T-helper 17 cell (primary cell): ENCODE results near the gene SLC6A3. TPM values are rescaled to one million over a fixed set of nuclear protein-coding genes. Genes with fewer than 3 reads are reported as not detected.
A peak's percentile ranks its signal among the peaks of the same experiment; 100 is the strongest.

Source experiments
- ATAC-seq: fragments of 150-1000 bp; cut with Tn5 transposase; 2 replicates; pipeline ENCODE4 v1.10.0; 2021; ENCODE audit warnings: mild to moderate bottlenecking, moderate library complexity
- DNase-seq, 3 donors: peaks; one replicate each; pipeline versions ENCODE4 v3.0.0 to v3.0.0-alpha.2; 2020 to 2021
- H3K9me3 ChIP-seq: one replicate; pipeline ENCODE4 v1.7.0; 2013; ENCODE audit warnings: low read length, mild to moderate bottlenecking; ENCODE audit not compliant: control insufficient read depth, poor library complexity, severe bottlenecking
- H3K27ac Mint-ChIP-seq: one replicate; pipeline ENCODE4 v1.8.0; 2022; ENCODE audit warnings: mild to moderate bottlenecking, moderate library complexity, mixed read lengths
- H3K27me3 Mint-ChIP-seq: one replicate; pipeline ENCODE4 v1.8.0; 2022; ENCODE audit warnings: mixed read lengths
- H3K36me3 Mint-ChIP-seq: one replicate; pipeline ENCODE4 v1.8.0; 2022; ENCODE audit warnings: low read depth, mixed read lengths
- H3K4me1 Mint-ChIP-seq: one replicate; pipeline ENCODE4 v1.8.0; 2022; ENCODE audit warnings: mild to moderate bottlenecking, mixed read lengths
- H3K4me3 Mint-ChIP-seq: one replicate; pipeline ENCODE4 v1.8.0; 2022; ENCODE audit warnings: mild to moderate bottlenecking, moderate library complexity, mixed read lengths
- total RNA-seq, 4 donors: library from RNA in 2 of 4; stranded (reverse) in 2 of 4; gene quantifications; one replicate each; pipeline ENCODE4 v1.2.3 and lab custom pipeline; 2022 to 2026

The SLC6A3 gene
- total RNA-seq, 2 donors from 2014 or later = not detected

DNA sequence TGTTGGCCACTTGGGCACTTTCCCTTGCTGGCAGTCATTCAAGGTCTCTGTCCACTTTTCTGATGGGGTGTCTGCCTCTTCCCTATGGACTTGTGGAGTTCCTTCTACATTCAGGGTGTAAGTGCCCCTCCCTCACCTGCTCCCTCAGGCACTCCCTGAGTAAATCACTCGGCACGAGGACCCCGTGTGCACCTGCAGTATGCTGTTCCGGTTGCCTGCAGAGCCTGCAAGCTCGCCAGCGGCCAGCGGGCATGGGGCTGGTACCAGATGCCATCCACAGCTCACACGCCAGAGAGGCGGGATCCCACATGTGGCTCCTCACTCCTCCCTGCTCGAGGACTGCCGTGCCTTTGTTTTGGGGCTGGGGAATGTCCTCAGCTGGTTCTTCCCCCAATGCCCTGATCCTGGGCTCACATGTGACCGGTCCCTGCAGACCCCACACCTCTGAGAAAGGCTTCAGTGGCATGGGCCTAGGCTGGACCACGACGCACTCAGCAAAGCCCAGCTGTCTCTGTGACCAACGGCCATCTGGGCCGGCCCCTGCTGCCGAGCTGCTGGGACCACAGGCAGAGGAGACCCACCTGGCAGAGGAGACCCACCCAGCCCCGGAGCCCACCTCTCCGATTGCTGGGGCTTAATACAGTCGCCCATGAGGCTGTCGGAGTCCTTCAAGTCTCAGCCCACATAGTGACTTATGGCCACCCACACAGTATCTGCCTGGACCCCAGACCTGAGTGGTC is 54.2 kb downstream of the SLC6A3 start:
- H3K9me3 ChIP-seq = no peaks in the 10 kb centered on the region
- DNase-seq = no peak
- Mint-ChIP-seq H3K27ac (no peak overlapping the region), H3K4me3 (no peak overlapping the region), H3K36me3 (no peaks in the 10 kb centered on the region), H3K4me1 (peaks cover 10% of the 10 kb centered on the region), H3K27me3 (peaks cover 32% of the 10 kb centered on the region)
- ATAC-seq = no peak

DNA sequence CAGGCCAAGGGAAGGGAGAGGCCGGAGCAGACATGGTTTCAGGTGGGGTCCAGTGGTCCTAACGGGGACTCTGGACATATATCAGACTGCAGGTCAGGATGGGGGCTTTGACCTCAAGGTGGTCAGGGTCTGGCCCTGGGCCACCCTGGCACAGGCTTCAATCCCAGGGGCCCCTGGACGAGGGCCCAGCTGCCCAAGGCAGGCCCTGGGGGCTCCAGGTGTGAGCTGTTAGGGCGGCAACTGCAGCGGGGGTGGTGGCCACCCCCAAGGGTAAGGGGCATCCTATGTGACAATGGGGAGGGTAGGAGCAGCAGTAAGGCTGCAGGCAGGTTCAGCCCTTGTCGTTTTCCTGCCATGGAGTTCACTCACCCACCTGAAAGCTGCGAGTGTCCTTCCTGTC is 54.9 kb downstream of the SLC6A3 start:
- Mint-ChIP-seq H3K27me3 (peaks cover 27% of the 10 kb centered on the region), H3K27ac (no peak overlapping the region), H3K36me3 (no peaks in the 10 kb centered on the region), H3K4me3 (no peak overlapping the region), H3K4me1 (peaks cover 13% of the 10 kb centered on the region)
- ATAC-seq = no peak
- no peaks in the 10 kb centered on the region for H3K9me3 ChIP-seq
- DNase-seq = no peak

DNA sequence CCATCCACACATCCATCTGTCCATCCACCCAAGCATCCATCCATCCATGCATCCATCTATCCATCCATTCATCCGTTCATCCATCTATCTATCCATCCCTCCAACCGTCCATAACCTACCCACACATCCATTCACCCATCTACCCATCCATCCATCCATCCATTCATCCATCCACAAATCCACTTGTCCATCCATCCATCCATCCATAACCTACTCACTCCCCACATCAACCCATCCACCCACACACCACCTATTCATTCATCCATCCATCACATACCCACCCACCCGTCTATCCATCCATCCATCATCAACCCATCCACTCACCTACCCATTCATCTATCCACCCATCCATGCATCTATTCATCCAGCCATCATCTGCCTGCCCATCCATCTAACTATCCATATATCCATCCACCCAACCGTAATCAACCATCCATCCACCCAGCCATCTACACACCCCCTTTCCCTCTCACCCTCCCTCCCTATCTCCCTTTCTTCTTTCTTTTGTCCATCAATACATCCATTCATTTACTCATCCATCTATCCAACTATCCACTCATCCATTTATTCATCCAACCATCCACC is 56.8 kb downstream of the SLC6A3 start:
- Mint-ChIP-seq H3K27ac (no peak overlapping the region), H3K4me3 (no peak overlapping the region)

DNA sequence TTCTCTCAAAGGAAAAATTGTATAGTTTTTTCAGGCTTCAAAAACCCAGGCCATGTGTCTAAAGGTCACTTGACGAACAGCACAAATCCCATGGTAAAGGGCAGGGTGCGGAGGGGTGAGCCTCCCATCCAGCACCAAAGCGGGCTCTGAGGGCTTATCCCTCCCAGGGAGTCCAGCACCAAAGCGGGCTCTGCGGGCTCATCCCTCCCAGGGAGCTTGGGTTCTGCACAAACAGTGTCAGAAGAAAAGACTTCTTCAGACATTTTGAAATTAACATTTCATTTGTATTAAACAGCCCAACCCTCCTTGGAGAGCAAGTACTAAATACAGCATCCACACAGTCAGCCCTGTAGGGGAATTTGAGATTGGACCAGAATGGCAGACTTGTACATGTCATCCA is 57.4 kb downstream of the SLC6A3 start:
- Mint-ChIP-seq H3K36me3 (no peaks in the 10 kb centered on the region), H3K27ac (peak overlapping the region; percentile 98), H3K27me3 (peaks cover 6% of the 10 kb centered on the region), H3K4me1 (peaks cover 16% of the 10 kb centered on the region), H3K4me3 (peak overlapping the region; percentile 98)
- DNase-seq (no peak), ATAC-seq (no peak)
- H3K9me3 ChIP-seq = no peaks in the 10 kb centered on the region

More for the DNA sequence above, 56.8 kb downstream of the SLC6A3 start:
- no peak for ATAC-seq
- H3K9me3 ChIP-seq = no peaks in the 10 kb centered on the region
- Mint-ChIP-seq H3K36me3 (no peaks in the 10 kb centered on the region), H3K27me3 (peaks cover 9% of the 10 kb centered on the region), H3K4me1 (peaks cover 16% of the 10 kb centered on the region)
- DNase-seq = no peak

DNA sequence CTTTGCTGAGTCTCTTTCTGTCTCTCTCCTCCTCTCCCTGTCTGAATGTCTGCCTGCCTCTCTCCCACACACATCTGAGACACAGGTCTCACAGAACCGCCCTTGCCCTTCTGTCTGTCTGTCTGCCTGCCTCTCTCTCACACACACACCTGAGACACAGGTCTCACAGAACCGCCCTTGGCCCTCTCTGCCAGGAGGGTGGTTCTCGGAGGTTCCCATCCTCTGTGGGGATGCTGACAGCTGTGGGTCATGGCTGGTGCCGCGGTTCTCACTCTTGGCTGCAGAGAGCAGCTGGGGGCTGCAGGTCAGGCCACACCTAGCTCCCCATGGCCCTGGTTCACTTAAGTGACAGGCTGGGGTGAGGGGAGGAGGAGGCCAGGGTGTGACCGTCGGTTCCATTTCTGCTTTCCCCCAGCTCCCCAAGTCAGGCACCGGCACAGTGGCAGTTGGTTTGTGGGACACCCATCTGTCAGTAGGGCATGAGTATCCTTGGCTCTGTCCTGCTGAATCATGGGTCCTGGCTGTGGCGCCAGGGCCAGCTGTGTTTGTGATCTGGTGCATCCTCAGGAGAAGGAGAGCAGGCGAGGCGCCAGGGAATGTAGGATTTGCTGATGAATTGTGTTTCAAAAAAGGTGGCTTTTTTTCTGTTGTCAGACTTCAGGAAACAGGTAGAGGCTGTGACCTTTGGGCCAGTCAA is 58.0 kb downstream of the SLC6A3 start:
- DNase-seq = no peak
- peaks cover 16% of the 10 kb centered on the region for H3K4me1 Mint-ChIP-seq
- H3K4me3 Mint-ChIP-seq = peak overlapping the region; percentile 98
- no peaks in the 10 kb centered on the region for H3K9me3 ChIP-seq
- H3K36me3 Mint-ChIP-seq = no peaks in the 10 kb centered on the region
- H3K27me3 Mint-ChIP-seq = peaks cover 5% of the 10 kb centered on the region
- peak overlapping the region; percentile 98 for H3K27ac Mint-ChIP-seq
- ATAC-seq = no peak

DNA sequence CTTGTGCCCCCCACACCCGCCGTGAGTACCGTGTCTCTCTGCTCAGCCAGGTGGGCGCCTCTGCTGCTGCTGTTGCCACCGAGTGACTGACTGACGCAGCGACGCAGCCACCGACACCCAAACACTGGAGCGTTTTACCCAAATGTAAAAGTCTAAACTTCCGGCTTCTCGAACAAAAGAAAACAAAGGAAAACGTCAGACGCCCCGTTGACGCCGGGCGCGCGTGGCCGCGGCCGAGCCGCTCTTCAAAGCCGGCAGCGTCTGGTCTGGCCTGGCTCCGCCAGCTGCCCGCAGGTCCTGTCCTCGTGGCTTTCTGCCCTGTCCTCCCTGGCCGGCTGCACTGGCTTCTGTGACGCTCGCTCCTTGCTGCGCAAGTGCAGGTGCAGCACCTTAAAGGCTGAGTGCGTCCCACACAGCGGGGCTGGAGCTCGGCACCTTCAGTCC is 58.9 kb downstream of the SLC6A3 start:
- H3K27ac Mint-ChIP-seq = peak overlapping the region; percentile 98
- peaks cover 21% of the 10 kb centered on the region for H3K4me1 Mint-ChIP-seq
- peak overlapping the region; percentile 98 for H3K4me3 Mint-ChIP-seq
- H3K36me3 Mint-ChIP-seq = no peaks in the 10 kb centered on the region
- no peaks in the 10 kb centered on the region for H3K27me3 Mint-ChIP-seq
- peak; percentile 85 for ATAC-seq
- DNase-seq = peak; percentile 46 to 60 (median 57)
- H3K9me3 ChIP-seq = no peaks in the 10 kb centered on the region

DNA sequence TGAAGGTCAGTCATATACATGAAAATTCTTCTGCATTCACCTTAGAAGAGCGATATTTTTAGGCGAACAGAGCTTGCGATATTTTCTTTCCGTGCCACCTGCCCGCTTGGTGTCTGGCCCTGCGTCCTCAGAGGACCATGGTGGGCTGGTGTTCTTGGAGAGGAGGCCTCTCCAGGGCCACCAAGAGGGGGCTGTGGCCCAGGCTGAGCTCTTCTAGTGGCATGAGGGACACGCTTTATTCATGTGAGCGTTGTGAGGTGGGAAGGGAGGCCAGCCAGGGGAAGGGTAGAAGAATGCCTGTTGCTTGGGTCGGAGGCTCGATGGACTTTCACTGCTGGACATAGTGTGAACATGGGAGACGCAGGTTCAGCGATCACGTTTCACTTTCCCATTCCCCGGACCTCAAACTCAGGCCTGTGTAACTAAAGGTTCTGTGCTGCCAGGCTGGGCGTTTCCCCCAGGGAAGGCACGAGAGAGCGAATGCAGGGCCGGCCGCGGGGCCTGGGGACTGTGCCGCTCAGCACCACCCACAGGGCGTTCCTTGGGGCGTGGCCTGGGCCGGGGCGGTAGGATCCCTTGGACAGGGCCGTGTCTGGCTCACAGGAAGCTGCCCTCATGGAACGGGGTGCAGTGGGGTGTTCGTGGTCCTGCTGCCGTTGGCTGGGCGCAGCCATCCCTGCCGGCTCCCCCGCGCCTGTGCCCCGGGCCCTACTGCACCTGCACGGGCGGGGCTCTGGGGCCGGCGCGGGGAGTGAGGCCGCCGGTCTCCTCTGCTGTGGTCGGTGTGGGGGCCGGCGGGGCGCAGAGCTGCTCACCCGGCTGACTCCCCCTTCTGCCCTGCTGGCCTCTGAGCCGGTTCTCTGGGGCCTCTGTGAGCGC is 59.6 kb downstream of the SLC6A3 start:
- Mint-ChIP-seq H3K4me1 (peaks cover 21% of the 10 kb centered on the region), H3K27me3 (no peaks in the 10 kb centered on the region), H3K27ac (peak overlapping the region; percentile 98), H3K36me3 (no peaks in the 10 kb centered on the region), H3K4me3 (peak overlapping the region; percentile 98)
- no peaks in the 10 kb centered on the region for H3K9me3 ChIP-seq
- DNase-seq (peak; percentile 65 to 71 (median 69)), ATAC-seq (peak; percentile 86)

DNA sequence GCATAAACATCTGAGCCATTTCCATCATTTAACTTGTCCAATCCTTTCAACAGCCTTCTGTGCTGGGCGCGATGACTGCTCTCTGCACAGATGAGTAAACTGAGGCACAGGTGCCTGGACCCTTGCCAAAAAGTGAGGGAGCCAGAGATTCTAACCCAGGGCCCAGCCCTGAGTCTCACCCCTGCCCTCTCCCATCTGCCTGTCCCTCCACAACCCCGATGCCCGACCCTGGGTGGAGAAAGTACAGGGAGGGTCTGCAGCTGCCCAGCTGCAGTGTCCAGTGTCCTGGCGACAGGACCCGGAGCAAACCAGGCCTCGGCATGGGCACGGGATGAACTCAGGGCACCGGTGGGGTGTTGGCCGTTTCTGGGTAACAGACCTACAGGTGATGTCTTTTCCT is 60.7 kb downstream of the SLC6A3 start:
- no peak for DNase-seq
- no peak overlapping the region for H3K4me3 Mint-ChIP-seq
- no peak for ATAC-seq
- H3K9me3 ChIP-seq = no peaks in the 10 kb centered on the region
- H3K27ac Mint-ChIP-seq = no peak overlapping the region
- H3K4me1 Mint-ChIP-seq = peaks cover 23% of the 10 kb centered on the region
- no peaks in the 10 kb centered on the region for H3K36me3 Mint-ChIP-seq
- no peaks in the 10 kb centered on the region for H3K27me3 Mint-ChIP-seq

DNA sequence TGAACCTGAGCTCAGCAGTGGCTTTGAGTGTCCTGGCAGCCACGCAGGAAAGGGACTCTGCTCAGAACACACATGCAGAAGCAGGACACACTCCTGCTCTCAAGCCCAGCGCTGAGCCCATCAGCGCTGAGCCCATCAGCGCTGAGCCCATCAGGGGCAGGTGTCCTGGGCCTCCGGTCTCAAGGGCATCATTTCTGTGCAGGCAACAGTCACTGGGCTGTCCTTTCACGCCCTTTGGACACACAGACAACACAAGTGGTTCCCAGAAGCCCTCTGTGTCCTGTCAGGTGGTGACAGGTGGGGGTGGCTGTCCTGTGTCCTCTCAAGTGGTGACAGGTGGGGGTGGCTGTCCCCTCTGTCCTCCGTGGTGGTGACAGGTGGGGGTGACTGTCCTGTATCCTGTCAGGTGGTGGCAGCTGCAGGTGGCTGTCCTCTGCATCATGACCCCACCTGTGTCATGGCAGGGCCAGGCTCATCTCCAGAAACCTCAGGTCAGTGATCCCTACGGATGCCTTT is 61.3 kb downstream of the SLC6A3 start:
- Mint-ChIP-seq H3K36me3 (no peaks in the 10 kb centered on the region), H3K27me3 (no peaks in the 10 kb centered on the region), H3K27ac (no peak overlapping the region), H3K4me3 (no peak overlapping the region), H3K4me1 (peaks cover 25% of the 10 kb centered on the region)
- DNase-seq (no peak), ATAC-seq (no peak)
- H3K9me3 ChIP-seq = no peaks in the 10 kb centered on the region

DNA sequence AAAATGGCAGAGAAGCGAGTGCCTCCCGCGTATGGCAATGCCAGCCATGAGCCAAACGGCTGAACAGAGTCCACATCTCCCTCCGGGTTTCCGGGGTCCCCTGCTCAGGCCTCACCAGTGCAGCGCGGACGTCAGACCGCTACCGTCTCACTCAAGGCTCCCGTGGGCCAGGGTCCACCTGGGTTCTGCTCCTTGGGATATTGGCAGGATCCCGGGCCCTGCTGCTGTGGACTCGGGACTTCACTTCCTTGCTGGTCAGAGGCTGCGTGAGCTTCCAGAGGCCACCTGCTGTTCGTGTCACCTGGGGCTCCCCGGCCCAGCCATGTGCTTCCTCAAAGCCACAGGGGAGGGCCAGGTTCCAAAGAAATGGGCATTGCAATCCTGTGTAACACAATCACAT is 61.9 kb downstream of the SLC6A3 start:
- peaks cover 25% of the 10 kb centered on the region for H3K4me1 Mint-ChIP-seq
- no peak overlapping the region for H3K4me3 Mint-ChIP-seq
- DNase-seq = no peak
- no peak overlapping the region for H3K27ac Mint-ChIP-seq
- H3K36me3 Mint-ChIP-seq = no peaks in the 10 kb centered on the region
- ATAC-seq = no peak
- H3K9me3 ChIP-seq = no peaks in the 10 kb centered on the region
- no peaks in the 10 kb centered on the region for H3K27me3 Mint-ChIP-seq

DNA sequence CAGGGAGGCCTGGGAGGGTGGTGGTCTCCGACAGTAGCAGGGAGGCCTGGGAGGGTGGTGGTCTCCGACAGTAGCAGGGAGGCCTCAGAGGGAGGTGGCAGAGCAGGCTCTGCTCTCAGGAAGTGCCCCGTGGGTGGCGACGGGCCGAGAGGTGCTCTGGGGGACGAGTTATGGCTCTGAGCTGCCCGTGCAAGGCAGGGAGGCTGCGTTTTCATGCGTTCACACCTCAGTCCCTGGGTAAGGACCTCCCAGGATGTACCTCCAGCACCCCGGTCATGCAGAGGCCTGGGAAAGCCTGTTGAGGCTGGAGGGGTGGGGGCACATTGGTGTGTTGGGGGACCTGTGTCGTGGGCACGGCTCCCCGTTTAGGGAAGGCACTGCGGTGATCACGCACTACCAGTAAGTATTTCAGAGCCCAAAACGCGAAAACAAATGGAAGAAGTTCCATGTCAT is 63.0 kb downstream of the SLC6A3 start:
- peak overlapping the region; percentile 7 for H3K4me3 Mint-ChIP-seq
- DNase-seq (no peak), ATAC-seq (no peak)
- H3K27me3 Mint-ChIP-seq = no peaks in the 10 kb centered on the region
- H3K36me3 Mint-ChIP-seq = no peaks in the 10 kb centered on the region
- H3K9me3 ChIP-seq = no peaks in the 10 kb centered on the region
- H3K4me1 Mint-ChIP-seq = peaks cover 25% of the 10 kb centered on the region
- no peak overlapping the region for H3K27ac Mint-ChIP-seq

DNA sequence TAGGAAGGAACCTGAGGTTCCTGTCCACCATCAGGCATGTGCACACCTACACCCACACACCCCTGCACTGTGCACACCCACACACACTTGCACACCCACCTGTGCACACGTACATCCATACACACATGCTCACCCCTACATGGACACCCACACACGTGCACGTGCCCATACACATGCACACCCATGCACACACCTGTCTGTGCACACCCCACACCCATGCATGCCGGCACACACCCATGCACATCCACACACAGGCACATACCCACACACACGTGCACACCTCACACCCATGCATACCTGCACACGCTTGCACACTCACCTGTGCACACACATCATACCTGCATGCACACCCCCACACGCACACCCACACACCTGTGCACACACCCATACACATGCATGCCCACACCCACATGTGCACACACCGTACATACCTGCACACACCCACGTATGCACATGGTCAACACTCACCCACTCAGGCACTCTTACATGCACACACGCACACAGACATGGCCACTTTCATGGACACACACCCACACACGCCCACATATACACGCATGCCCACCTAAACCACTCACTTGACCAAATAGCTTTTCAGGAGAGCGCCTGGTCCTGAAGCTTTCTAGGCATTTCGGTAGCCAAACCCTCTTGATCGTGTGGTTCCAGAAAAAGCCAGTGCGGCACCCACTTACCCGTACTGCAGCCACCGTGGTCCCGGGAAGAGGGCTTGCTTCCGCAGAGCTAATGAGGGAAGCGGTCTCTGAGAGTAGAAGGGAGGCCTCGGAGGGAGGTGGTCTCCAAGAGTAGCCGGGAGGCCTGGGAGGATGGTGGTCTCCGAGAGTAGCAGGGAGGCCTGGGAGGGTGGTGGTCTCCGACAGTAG is 63.6 kb downstream of the SLC6A3 start:
- DNase-seq = no peak
- no peak for ATAC-seq
- peak overlapping the region; percentile 74 for H3K4me3 Mint-ChIP-seq
- H3K4me1 Mint-ChIP-seq = peaks cover 20% of the 10 kb centered on the region
- H3K9me3 ChIP-seq = no peaks in the 10 kb centered on the region
- H3K27me3 Mint-ChIP-seq = no peaks in the 10 kb centered on the region
- no peaks in the 10 kb centered on the region for H3K36me3 Mint-ChIP-seq
- H3K27ac Mint-ChIP-seq = no peak overlapping the region
